CD14-positive monocyte (primary cell): ENCODE data around the gene BRINP3. TPM values are rescaled to one million over a fixed set of nuclear protein-coding genes. Genes with fewer than 3 reads are reported as not detected.

Experiments
- DNase-seq, 3 donors: peaks; one replicate each; pipeline ENCODE4 v3.0.0-alpha.2; 2011 to 2022
- H2AFZ ChIP-seq: 2 replicates; pipeline ENCODE4 v1.6.0; 2012; ENCODE audit warnings: mild to moderate bottlenecking, low read depth, low read length, inconsistent platforms; ENCODE audit not compliant: insufficient read depth, poor library complexity, severe bottlenecking
- H3K27ac ChIP-seq, 2 donors: 1 replicate in 1 of 2; 2 replicates in 1 of 2; pipeline ENCODE4 v1.5.1; 2012 to 2013; ENCODE audit warnings: low read length in 2 of 2, control low read depth in 1 of 2, inconsistent platforms in 1 of 2, low read depth in 1 of 2, mild to moderate bottlenecking in 1 of 2
- H3K27me3 ChIP-seq, 2 donors: one replicate each; pipeline versions ENCODE4 v1.6.0 to v1.6.1; 2011 to 2013; ENCODE audit warnings: low read length in 2 of 2; ENCODE audit not compliant: control insufficient read depth in 2 of 2, insufficient read depth in 2 of 2
- H3K36me3 ChIP-seq, 2 donors: replicated peaks in 1 of 2; 1 replicate in 1 of 2; 2 replicates in 1 of 2; pipeline versions ENCODE4 v1.5.1 to v1.6.1; 2012 to 2013; ENCODE audit warnings: low read length in 2 of 2, control low read depth in 1 of 2, inconsistent platforms in 1 of 2, mild to moderate bottlenecking in 1 of 2; ENCODE audit not compliant: insufficient read depth in 2 of 2, control insufficient read depth in 1 of 2
- H3K4me1 ChIP-seq, 2 donors: 1 replicate in 1 of 2; 2 replicates in 1 of 2; pipeline versions ENCODE4 v1.5.1 to v1.6.1; 2012 to 2013; ENCODE audit warnings: low read length in 2 of 2, control low read depth in 1 of 2, inconsistent platforms in 1 of 2, mild to moderate bottlenecking in 1 of 2, moderate library complexity in 1 of 2; ENCODE audit not compliant: insufficient read depth in 2 of 2, control insufficient read depth in 1 of 2
- H3K4me2 ChIP-seq: replicated peaks from 2 replicates; pipeline ENCODE3; 2012; ENCODE audit warnings: low read length, moderate library complexity, mild to moderate bottlenecking; ENCODE audit not compliant: poor library complexity, severe bottlenecking; ENCODE audit errors: extremely low read depth
- H3K4me3 ChIP-seq, 3 experiments: fragments of 200-600 bp in 1 of 3; sonication (generic) in 1 of 3; replicated peaks in 1 of 3; 1 replicate in 2 of 3; 2 replicates in 1 of 3; pipeline ENCODE4 v1.5.1; 2011 to 2013; ENCODE audit warnings: low read length in 3 of 3, mild to moderate bottlenecking in 3 of 3, control low read depth in 2 of 3, low read depth in 2 of 3, inconsistent platforms in 1 of 3, moderate library complexity in 1 of 3
- H3K79me2 ChIP-seq: 2 replicates; pipeline ENCODE4 v1.6.0; 2012; ENCODE audit warnings: mild to moderate bottlenecking, control low read depth, inconsistent platforms, low read length, moderate library complexity; ENCODE audit not compliant: insufficient read depth
- H3K9ac ChIP-seq: 2 replicates; pipeline ENCODE4 v1.6.0; 2017; ENCODE audit warnings: low read length, mild to moderate bottlenecking; ENCODE audit not compliant: insufficient read depth, poor library complexity, severe bottlenecking
- H3K9me3 ChIP-seq, 2 donors: replicated peaks in 1 of 2; 1 replicate in 1 of 2; 2 replicates in 1 of 2; pipeline versions ENCODE4 v1.5.1 to v1.6.1; 2012 to 2013; ENCODE audit warnings: low read length in 2 of 2, control low read depth in 1 of 2; ENCODE audit not compliant: control insufficient read depth in 1 of 2, insufficient read depth in 1 of 2
- H4K20me1 ChIP-seq: 2 replicates; pipeline ENCODE4 v1.6.0; 2012; ENCODE audit warnings: mild to moderate bottlenecking, low read length, control low read depth, moderate library complexity; ENCODE audit not compliant: insufficient read depth
- H3K27ac Mint-ChIP-seq, 7 donors: one replicate each; pipeline ENCODE4 v1.8.0; 2020; ENCODE audit warnings: mild to moderate bottlenecking in 7 of 7, mixed read lengths in 7 of 7, moderate library complexity in 6 of 7, inconsistent platforms in 2 of 7
- H3K27me3 Mint-ChIP-seq, 3 donors: one replicate each; pipeline ENCODE4 v1.8.0; 2021 to 2022; ENCODE audit warnings: low read depth in 3 of 3, mild to moderate bottlenecking in 3 of 3, mixed read lengths in 3 of 3, moderate library complexity in 3 of 3, inconsistent platforms in 1 of 3
- H3K36me3 Mint-ChIP-seq, 2 donors: one replicate each; pipeline ENCODE4 v1.8.0; 2020; ENCODE audit warnings: mixed read lengths in 2 of 2, inconsistent platforms in 1 of 2, mild to moderate bottlenecking in 1 of 2
- H3K4me1 Mint-ChIP-seq: one replicate; pipeline ENCODE4 v1.8.0; 2020; ENCODE audit warnings: mild to moderate bottlenecking, mixed read lengths
- H3K4me3 Mint-ChIP-seq, 2 donors: one replicate each; pipeline ENCODE4 v1.8.0; 2020; ENCODE audit warnings: mild to moderate bottlenecking in 2 of 2, mixed read lengths in 2 of 2, moderate library complexity in 1 of 2
- H3K9me3 Mint-ChIP-seq, 7 donors: one replicate each; pipeline ENCODE4 v1.8.0; 2020 to 2022; ENCODE audit warnings: mixed read lengths in 7 of 7, mild to moderate bottlenecking in 6 of 7, moderate library complexity in 6 of 7, inconsistent platforms in 2 of 7
- CTCF ChIP-seq: fragments of 200-600 bp; IDR thresholded peaks from one replicate; pipeline ENCODE4 v1.8.0; 2022; ENCODE audit warnings: antibody characterized with exemption, mild to moderate bottlenecking
- WGBS: methylation state at CpG from one replicate; pipeline ENCODE4 v1.1.5; 2013; ENCODE audit warnings: missing lambda C conversion rate; ENCODE audit not compliant: insufficient coverage; 5-methylcytosine and 5-hydroxymethylcytosine counted together
- intact Hi-C, 2 donors: fragments of 100-400 bp; cut with micrococcal nuclease; formaldehyde crosslinking; loops; one replicate each; pipeline versions ENCODE4 v1.15.0 to v1.15.1; 2023
- polyA plus RNA-seq, 3 donors: library from polyadenylated mRNA; depleted of rRNA in 1 of 3; unstranded in 2 of 3; stranded (reverse) in 1 of 3; fragments of 300-500 nt in 2 of 3; fragments of >200 nt in 1 of 3; fragmentation: Illumina TruSeq in 2 of 3; gene quantifications; 1 replicate in 2 of 3; 2 replicates in 1 of 3; pipeline ENCODE4 v1.2.3, GENCODE V29; 2012 to 2021

Gene BRINP3
- polyA plus RNA-seq, 3 donors, result not detected

DNA sequence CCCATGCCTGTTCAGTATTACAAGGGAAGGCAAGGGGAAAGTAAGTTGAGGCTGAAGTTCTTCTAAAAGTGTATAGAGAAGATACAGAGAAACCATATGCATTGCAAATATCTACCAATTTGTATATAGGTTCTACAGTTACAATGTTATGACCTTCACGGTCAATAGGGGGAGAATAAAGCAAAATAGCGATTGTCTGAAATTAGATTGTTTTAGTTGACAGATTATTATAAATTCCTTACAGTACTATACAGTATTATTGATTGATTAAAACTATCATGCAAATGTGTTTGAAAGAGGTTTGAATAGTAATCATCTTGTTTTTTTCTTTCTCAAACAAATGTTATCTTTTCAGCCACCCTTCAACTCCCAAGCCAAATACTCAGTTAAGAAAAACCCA lies 13.7 kb upstream of the BRINP3 start:
- Histone ChIP-seq H3K4me3 (no peak overlapping the region), H3K36me3 (no peaks in the 10 kb centered on the region), H3K9me3 (no peaks in the 10 kb centered on the region), H3K9ac (no peak overlapping the region), H3K27ac (no peak overlapping the region), H3K79me2 (no peaks in the 10 kb centered on the region), H3K4me1 (no peaks in the 10 kb centered on the region), H4K20me1 (no peaks in the 10 kb centered on the region), H3K4me2 (no peak overlapping the region), H3K27me3 (no peaks in the 10 kb centered on the region), H2AFZ (no peak overlapping the region)
- Mint-ChIP-seq H3K4me1 (no peaks in the 10 kb centered on the region), H3K27me3 (peaks cover 0 to 2% (median 0%) of the 10 kb centered on the region in 3 donors), H3K27ac (no peak overlapping the region), H3K4me3 (no peak overlapping the region), H3K9me3 (peaks cover 0 to 3% (median 0%) of the 10 kb centered on the region in 7 donors), H3K36me3 (no peaks in the 10 kb centered on the region)
- DNase-seq, result no peak
- TF ChIP-seq CTCF, result no peak
- no CpG with 5 or more reads among the region's 2 CpGs for WGBS
- intact Hi-C loops, result no loop called here

DNA sequence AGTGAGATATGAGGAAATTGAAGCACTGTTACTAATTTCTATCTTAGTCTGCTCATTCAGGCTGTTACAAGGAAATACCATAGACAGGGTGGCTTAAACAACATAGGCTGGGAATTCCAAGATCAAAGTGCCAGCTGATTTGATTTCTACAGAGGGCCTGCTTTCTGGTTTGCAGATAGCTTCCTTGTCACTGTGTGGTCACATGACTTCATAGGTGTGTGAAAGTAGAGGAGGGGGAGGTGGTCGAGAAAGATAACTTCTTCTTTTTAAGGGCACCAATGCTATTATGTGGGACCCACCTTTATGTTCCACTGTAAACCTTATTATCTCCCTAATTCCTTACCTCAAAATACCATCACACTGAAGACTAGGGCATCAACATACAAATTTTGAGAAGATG lies 6.4 kb upstream of the BRINP3 start:
- H3K36me3 ChIP-seq, result no peaks in the 10 kb centered on the region
- H3K27me3 ChIP-seq, result peaks cover 6 to 10% of the 10 kb centered on the region in 2 donors
- intact Hi-C loops, result no loop called here
- H3K4me3 ChIP-seq, result no peak overlapping the region
- Mint-ChIP-seq H3K27ac (no peak overlapping the region), H3K4me3 (no peak overlapping the region), H3K27me3 (peaks cover 1 to 10% (median 7%) of the 10 kb centered on the region in 3 donors), H3K9me3 (peaks cover 0 to 2% (median 0%) of the 10 kb centered on the region in 7 donors), H3K4me1 (no peaks in the 10 kb centered on the region), H3K36me3 (no peaks in the 10 kb centered on the region)
- no peak overlapping the region for H2AFZ ChIP-seq
- no peak overlapping the region for H3K27ac ChIP-seq
- WGBS, result no CpG with 5 or more reads among the region's 1 CpG
- H3K9me3 ChIP-seq, result no peaks in the 10 kb centered on the region
- no peak overlapping the region for H3K9ac ChIP-seq
- H3K4me2 ChIP-seq, result no peak overlapping the region
- H3K79me2 ChIP-seq, result no peaks in the 10 kb centered on the region
- no peak for DNase-seq
- TF ChIP-seq CTCF, result no peak
- H4K20me1 ChIP-seq, result no peaks in the 10 kb centered on the region
- no peaks in the 10 kb centered on the region for H3K4me1 ChIP-seq
